Measurements from ENCODE around the gene ACER3. TPM values are rescaled to one million over a fixed set of nuclear protein-coding genes. Genes with fewer than 3 reads are reported as not detected.

ACER3 gene
- polyA plus RNA-seq, 4 donors: 3.8 to 9.5 (median 6.0) TPM

GRCh38 chr11:77074205-77074604 is 213.5 kb downstream of the ACER3 start:
- no peaks in the 10 kb centered on the region for H3K27me3 ChIP-seq (ENCODE audit: control insufficient read depth in 3 of 3, insufficient read depth in 3 of 3, low read length in 3 of 3)
- WGBS, 3 donors: 15 to 63% (median 28%) methylated on average over 5 of the region's 5 CpGs
- FAIRE-seq: no peak
- no peak overlapping the region for H3K4me3 ChIP-seq (ENCODE audit: low read depth in 1 of 3, low read length in 3 of 3)
- no peaks in the 10 kb centered on the region for H3K9me3 ChIP-seq (ENCODE audit: control insufficient read depth in 2 of 2, insufficient read depth in 1 of 2, low read depth in 1 of 2, low read length in 1 of 2)
- H3K36me3 ChIP-seq (ENCODE audit: control insufficient read depth in 3 of 3, insufficient read depth in 2 of 3, low read depth in 1 of 3, low read length in 3 of 3): peaks cover 0 to 45% (median 0%) of the 10 kb centered on the region in 3 donors
- H3K27ac ChIP-seq (ENCODE audit: low read depth in 1 of 3, low read length in 2 of 3): peak overlapping the region; percentile 81 to 92 (median 92)
- H3K4me1 ChIP-seq (ENCODE audit: control insufficient read depth in 3 of 3, insufficient read depth in 2 of 3, low read depth in 1 of 3, low read length in 2 of 3): peaks cover 20 to 57% (median 32%) of the 10 kb centered on the region in 3 donors
- DNase-seq: peak in 1 of 2 donors; percentile 57

DNA sequence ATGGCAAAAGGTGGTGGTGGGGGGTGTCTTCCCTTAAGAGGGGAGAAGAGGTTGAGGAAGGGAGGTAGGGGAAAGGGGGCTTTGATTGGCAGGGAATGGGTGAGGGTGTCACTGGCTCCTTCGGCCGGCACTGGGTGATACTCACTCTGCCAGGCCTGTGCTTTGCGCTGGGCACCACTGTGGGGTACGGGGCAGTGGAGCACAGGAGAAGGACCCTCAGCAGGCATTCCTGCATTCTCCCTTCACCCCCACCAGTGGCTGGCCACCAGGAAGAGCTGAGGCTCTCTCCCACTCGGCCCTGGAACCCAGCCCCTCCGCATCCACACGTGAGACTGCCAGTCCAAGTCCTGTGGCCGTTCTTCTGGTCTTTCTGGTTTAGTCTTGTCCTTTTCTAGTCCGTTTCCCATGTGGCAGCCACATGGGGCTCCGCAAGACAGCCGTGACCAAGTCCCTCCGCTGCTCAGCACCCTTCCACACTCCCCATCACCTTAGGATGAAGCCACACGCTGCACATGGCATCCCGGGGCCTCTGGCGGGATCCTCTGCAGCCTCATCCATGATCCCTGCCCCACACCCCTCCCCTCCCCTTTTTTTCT is 214.0 kb downstream of the ACER3 start:
- peaks cover 20 to 54% (median 31%) of the 10 kb centered on the region in 3 donors for H3K4me1 ChIP-seq (ENCODE audit: control insufficient read depth in 3 of 3, insufficient read depth in 2 of 3, low read depth in 1 of 3, low read length in 2 of 3)
- H3K27me3 ChIP-seq (ENCODE audit: control insufficient read depth in 3 of 3, insufficient read depth in 3 of 3, low read length in 3 of 3): no peaks in the 10 kb centered on the region
- no peak for DNase-seq
- H3K27ac ChIP-seq (ENCODE audit: low read depth in 1 of 3, low read length in 2 of 3): peak overlapping the region; percentile 81 to 92 (median 92)
- no peak for FAIRE-seq
- 41 to 63% (median 62%) methylated on average over 12 to 15 of the region's 15 CpGs for whole genome bisulfite sequencing, 3 donors
- peaks cover 0 to 41% (median 0%) of the 10 kb centered on the region in 3 donors for H3K36me3 ChIP-seq (ENCODE audit: control insufficient read depth in 3 of 3, insufficient read depth in 2 of 3, low read depth in 1 of 3, low read length in 3 of 3)
- no peak overlapping the region for H3K4me3 ChIP-seq (ENCODE audit: low read depth in 1 of 3, low read length in 3 of 3)
- no peaks in the 10 kb centered on the region for H3K9me3 ChIP-seq (ENCODE audit: control insufficient read depth in 2 of 2, insufficient read depth in 1 of 2, low read depth in 1 of 2, low read length in 1 of 2)

- Histone ChIP-seq H3K27ac (ENCODE audit: low read depth in 1 of 3, low read length in 2 of 3) (peak overlapping the region; percentile 81 to 92 (median 92)), H3K36me3 (ENCODE audit: control insufficient read depth in 3 of 3, insufficient read depth in 2 of 3, low read depth in 1 of 3, low read length in 3 of 3) (peaks cover 0 to 39% (median 0%) of the 10 kb centered on the region in 3 donors), H3K4me1 (ENCODE audit: control insufficient read depth in 3 of 3, insufficient read depth in 2 of 3, low read depth in 1 of 3, low read length in 2 of 3) (peaks cover 20 to 53% (median 28%) of the 10 kb centered on the region in 3 donors), H3K9me3 (ENCODE audit: control insufficient read depth in 2 of 2, insufficient read depth in 1 of 2, low read depth in 1 of 2, low read length in 1 of 2) (no peaks in the 10 kb centered on the region), H3K4me3 (ENCODE audit: low read depth in 1 of 3, low read length in 3 of 3) (no peak overlapping the region), H3K27me3 (ENCODE audit: control insufficient read depth in 3 of 3, insufficient read depth in 3 of 3, low read length in 3 of 3) (no peaks in the 10 kb centered on the region)
- FAIRE-seq: no peak
- DNase-seq: peak; percentile 90 to 93
- WGBS, 3 donors: 28 to 58% (median 44%) methylated on average over 5 of the region's 5 CpGs
These were observed 214.7 kb downstream of the ACER3 start for GRCh38 chr11:77075425-77075905.

Other genes with a start within 250 kb of the ACER3 start
- gene LRRC32, start 190.2 kb upstream of the ACER3 start, polyA plus RNA-seq: 10 to 100 TPM in 2 of 4 donors, 1 to 10 TPM in 2; 2.2 to 44.7 (median 7.3) TPM
- gene TSKU, start 77.6 kb upstream of the ACER3 start, polyA plus RNA-seq: 10 to 100 TPM; 21.9 to 42.7 (median 26.2) TPM
- gene B3GNT6, start 173.5 kb downstream of the ACER3 start, polyA plus RNA-seq: 1 to 10 TPM; 1.6 to 7.0 (median 2.2) TPM
- gene CAPN5, start 206.1 kb downstream of the ACER3 start, polyA plus RNA-seq: 10 to 100 TPM; 43.8 to 61.1 (median 54.7) TPM
- gene OMP, start 241.9 kb downstream of the ACER3 start, polyA plus RNA-seq: 1 to 10 TPM in 3 of 4 donors, not detected in 1; 1.5 to 2.7 (median 2.4) TPM

All from small intestine (tissue), 7 donors.